C4-2B (cell line): ENCODE measurements around the gene ERBB4.

Experiments used
- CTCF ChIP-seq: fragments of 450-650 bp; conservative IDR thresholded peaks from 2 replicates; pipeline ENCODE4 v1.5.1; 2017; ENCODE audit warnings: mild to moderate bottlenecking
- ZFX ChIP-seq: fragments of 450-650 bp; IDR thresholded peaks from 2 replicates; pipeline ENCODE4 v1.6.1; 2017

DNA sequence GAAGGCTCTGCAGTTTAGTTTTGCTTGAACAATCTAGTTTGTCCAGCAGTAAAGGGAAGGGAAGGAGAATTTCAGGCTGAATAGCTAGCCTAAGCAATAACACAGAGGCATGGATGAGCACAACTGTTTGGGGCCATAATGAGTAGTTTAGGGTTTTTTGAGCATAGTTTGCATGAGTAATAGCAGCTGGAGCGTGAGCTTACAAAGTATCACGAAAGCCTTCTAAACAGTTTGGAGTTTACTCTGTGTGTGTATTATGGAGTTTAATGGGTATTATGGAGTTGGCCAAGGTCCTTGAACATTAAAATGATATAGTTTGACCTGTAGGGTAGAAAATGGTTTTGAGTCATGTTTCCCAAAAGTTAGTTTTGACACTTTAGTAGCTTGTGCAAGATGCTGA, 782.3 kb downstream of the ERBB4 start:
- TF ChIP-seq CTCF (no peak), ZFX (no peak)
